GM18873 (cell line): ENCODE results near the gene ATPAF1.
"Not testable (repeated sequence)": the region's sequence is repeated elsewhere in the genome, so short reads cannot be mapped to it uniquely, and the experiment has no call there.

Experiments
- ATAC-seq: cut with Tn5 transposase; IDR thresholded peaks from one replicate; pipeline ENCODE4 v1.9.1; 2021; ENCODE audit warnings: mild to moderate bottlenecking, moderate library complexity, moderate number of reproducible peaks; ENCODE audit not compliant: unreplicated experiment, low FRiP score

Gene ATPAF1, protein sequence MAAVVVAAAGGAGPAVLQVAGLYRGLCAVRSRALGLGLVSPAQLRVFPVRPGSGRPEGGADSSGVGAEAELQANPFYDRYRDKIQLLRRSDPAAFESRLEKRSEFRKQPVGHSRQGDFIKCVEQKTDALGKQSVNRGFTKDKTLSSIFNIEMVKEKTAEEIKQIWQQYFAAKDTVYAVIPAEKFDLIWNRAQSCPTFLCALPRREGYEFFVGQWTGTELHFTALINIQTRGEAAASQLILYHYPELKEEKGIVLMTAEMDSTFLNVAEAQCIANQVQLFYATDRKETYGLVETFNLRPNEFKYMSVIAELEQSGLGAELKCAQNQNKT

DNA sequence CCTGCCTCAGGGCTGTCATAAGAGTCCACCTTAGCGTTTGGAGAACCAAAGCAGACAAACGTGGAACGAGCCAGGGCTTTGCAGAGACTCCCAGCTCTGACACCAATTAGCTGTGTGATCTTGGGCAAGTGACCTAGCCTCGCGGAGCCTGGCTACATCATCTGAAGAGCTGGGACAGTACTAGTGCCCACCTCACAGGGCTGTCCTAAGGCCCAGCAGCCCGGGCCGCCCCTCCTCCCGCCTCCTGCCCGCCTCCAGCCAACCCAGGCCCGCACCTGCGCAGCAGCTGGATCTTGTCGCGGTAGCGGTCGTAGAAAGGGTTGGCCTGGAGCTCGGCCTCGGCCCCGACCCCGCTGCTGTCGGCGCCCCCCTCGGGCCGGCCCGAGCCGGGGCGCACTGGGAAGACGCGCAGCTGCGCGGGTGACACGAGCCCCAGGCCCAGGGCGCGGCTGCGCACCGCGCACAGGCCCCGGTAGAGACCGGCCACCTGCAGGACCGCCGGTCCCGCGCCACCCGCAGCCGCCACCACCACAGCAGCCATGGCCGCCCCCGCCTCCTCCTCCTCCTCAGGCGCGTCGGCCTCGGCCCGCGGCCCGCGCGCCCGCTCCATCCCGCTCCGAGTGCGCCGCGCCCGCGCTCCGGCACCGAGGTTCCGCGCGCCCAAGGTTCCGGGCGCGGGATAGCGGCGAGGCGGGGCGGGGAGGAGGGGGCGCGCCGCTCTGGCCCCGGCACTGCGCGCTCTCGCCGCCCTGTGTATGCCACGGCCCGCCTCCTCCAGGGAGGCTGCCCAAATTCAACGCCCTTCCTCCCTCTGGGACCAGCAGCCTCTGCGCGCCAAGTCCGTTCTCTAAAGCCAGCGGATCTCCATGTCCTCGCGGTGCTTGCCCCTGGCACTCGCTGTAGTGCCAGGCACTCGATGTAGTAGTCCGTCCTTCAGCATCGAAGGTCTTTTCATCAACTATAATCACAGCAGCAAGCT lies at the start of gene ATPAF1:
Gene ATPAF1, minus strand, starts transcription at position 583 of the 979 bp plus-strand sequence. Its CDS starts 42 bp downstream, at position 541.
- ATAC-seq: no peak

DNA sequence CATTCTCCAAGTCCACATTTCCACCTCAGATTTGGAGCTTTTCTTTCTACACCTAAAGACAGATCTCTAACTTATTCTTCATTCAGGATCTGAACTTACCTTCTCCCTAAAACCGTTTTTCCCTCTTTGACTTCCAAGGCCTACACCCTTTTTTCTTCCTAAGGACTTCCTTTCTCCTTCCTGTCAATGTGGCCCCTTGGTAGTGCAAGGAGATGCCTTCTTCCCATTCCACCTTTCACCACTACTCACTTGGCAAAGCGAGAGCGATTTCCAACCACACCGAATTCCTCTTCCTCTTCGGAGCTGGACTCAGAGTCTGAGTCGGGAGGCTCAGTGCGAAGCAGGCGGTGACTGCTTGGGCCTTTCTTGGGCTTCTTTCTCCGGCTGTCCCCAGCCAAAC lies 49.5 kb upstream of the ATPAF1 start:
- ATAC-seq: no peak

DNA sequence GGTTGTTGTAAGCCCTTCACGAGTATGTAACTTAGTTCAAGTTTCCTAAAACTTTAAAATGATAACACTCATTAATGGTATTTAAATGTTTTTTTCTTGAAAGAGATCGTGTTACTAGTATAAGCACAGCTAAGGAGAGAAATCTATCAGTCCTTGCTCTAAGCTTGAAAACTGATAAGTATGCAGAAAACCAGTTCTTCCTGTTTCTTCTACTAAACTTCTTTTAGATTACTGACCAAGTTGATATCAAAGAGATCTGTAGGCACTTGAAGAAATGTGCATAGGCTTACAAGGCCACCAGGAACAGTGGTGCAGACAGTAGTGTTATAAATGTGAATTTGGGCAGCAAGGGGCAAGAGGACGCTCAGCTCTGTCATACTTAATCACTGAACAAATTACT lies 46.8 kb upstream of the ATPAF1 start:
- no peak for ATAC-seq

DNA sequence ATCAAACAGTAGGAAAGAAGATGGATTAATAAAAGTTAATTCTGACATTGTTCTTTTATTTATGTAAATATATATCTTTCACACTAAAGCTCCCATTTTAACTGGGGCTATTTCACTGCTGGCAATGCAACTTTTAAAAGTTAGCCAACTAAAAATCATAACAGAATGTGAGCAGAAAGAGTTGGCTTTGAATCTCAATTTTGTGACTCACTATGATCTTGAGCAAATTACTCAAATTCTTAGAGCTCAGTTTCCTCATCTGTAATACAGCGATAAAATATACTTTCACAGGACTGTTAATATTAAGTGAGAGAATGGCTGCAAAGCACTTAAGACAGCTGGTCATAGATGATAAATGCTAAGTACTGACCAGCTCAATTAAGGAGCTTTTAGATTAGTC lies 40.0 kb upstream of the ATPAF1 start:
- ATAC-seq: no peak

DNA sequence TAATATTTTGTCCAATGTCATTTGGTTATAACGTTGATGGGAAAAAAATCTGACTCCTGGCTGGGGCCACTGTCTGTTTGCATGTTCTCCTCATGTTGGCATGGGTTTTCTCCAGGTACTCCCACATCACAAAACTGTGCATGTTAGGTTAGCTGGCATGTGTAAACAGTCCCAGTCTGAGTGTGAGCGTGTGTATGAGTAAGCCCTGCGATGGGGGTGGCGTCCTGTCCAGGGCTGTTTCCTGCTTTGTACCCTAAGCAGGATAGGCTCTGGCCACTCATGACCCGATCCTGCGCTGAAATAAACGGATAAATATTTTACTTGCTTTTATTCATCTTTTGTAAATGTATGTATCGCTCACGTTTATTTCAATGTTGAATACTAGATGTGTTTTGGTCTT lies 37.2 kb upstream of the ATPAF1 start:
- ATAC-seq: no peak

DNA sequence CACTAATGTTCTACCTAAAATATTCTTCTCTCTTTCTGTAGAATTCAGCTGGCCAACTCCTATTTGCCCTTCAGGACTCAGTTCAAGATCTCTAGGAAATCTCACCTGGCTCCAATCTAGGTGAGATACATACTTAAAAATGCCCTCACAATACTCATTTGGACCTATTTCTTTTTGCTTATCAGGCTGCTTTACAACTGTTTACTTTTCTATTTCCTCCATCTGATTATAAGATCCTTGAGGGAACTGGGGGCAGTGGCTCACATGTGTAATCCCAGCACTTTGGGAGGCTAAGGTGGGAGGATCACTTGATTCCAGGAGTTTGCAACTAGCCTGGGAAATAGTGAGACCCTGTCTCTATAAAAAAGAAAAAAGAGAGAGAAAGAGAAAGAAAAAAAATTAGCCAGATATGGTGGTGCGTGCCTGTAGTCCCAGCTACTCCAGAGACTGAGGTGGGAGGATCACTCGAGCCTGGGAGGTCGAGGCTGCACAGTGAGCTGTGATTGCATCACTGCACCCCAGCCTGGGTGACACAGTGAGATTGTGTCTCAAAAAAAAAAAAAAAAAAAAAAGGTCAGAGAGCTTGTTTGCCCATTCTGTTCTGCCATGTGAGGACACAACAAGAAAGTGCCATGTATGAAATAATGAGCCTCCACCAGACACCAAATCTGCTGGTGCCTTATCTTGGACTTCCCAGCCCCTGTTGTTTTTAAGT lies 35.9 kb upstream of the ATPAF1 start:
- ATAC-seq: no peak

DNA sequence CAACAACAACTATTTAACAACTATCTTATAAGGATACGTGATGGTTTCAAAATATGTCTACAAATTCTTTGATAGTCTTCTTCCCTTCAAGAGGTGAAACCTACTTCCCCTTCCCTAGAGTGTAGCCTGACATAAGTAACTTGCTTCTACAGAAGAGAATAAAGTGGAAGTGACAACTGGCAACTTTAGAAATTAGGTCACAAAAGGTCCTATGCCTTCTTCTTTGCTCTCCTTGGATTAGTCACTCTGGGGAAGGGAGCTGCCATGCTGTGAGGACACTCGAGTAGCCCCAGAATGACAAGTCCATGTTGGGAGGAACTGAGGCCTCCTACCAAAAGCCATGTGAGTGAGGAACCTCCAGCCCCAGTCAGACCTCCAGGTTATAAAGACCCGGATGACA lies 31.5 kb upstream of the ATPAF1 start:
- ATAC-seq: no peak

DNA sequence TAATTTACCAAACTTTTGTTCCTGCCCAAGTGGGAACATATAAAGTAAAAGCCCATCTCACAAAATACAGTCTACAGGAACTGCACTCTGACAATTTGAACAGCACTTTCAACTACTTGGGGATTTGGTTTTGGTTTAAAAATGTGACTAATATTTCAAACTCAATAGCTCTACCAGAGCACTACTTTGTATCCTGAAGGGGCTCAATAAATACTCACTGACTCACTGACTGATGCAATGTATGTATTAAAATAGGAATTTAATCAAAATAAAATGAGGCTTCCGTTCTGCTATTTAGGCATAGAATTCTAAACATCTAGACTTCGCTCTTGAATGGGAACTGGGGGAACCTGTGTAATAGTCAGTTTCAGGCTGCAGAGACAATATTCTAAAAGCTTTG lies 28.9 kb upstream of the ATPAF1 start:
- ATAC-seq: no peak

DNA sequence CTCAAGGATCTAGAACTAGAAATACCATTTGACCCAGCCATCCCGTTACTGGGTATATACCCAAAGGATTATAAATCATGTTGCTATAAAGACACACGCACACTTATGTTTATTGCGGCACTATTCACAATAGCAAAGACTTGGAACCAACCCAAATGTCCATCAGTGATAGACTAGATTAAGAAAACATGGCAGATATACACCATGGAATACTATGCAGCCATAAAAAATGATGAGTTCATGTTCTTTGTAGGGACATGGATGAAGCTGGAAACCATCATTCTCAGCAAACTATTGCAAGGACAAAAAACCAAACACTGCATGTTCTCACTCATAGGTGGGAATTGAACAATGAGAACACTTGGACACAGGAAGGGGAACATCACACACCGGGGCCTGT lies 26.5 kb upstream of the ATPAF1 start:
- ATAC-seq: not testable (repeated sequence)

DNA sequence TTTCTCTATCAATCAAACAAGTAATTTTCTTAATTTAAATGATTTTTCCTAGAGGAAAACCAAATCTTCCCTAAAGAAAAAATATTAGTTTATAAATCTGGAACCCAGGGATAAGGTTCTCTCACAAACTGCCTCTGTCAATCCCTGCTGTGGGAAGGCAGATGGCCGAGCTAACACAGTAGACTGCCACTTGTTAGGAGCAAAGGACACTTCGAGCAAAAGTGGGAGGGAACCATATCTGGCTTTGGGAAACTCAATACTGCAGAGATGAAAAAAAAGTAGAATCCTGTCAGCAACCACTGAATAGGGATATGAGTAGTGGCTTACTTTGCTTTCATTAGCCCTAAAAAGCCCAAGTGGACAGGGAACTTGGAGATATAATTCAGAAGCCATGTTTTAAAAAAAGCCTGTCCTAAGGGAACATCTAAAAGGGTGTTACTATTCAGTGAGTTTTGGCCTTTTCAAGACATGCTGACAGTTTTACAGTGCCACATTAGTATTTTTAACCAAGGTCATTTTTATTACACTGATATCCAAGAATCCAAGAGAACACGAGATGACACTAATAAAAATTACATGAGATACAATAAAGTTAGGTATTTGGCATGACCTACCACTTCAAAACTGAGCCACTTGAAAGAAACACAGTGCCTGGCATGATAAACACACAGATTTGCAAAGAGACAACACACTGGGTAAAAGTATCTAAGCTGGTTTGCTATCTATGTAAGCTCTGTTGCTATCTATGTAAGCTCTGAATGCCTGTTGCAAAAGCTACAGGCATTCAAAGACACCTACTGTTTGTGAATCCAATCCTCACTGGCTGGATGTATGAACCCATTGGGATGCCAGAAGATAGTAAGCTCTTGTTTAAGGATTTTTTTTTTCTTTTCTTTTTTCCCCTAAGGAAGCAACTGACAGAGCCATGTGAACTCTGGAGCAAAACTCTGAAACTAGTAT lies 24.9 kb upstream of the ATPAF1 start:
- no peak for ATAC-seq

DNA sequence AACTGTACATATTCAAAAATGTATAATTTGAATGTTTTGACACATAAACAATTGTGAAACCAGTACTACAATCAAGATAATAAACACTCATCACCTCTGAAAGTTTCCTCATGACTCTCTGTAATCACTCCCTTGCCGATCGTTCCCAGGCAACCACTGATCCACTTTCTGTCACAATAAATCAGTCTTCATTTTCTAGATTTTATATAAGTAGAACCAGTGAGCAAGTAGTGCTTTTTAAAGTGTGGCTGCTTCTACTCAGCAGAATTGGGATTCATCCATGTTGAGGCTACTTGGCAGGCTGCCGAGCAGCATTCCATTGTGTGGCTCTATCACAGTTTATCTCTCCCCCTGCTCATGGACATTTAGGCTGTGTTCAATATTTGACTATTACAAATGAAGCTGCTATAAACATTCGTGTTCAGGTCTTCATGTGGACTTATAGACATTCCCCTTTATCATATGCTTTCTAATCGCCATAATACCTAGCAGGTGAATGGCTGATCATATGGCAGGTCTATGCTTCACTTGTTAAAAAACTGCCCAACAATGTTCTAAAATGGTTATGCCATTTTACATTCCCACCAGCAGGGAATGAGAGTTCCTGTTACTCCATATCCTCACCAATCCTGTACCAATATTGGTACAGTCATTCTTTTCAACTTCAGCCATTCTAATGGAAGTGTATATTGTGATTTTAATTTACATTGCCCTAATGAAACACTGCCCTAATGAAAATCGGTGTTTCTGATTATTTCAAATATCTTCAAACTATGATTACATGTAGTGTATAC lies 24.0 kb upstream of the ATPAF1 start:
- ATAC-seq: no peak

DNA sequence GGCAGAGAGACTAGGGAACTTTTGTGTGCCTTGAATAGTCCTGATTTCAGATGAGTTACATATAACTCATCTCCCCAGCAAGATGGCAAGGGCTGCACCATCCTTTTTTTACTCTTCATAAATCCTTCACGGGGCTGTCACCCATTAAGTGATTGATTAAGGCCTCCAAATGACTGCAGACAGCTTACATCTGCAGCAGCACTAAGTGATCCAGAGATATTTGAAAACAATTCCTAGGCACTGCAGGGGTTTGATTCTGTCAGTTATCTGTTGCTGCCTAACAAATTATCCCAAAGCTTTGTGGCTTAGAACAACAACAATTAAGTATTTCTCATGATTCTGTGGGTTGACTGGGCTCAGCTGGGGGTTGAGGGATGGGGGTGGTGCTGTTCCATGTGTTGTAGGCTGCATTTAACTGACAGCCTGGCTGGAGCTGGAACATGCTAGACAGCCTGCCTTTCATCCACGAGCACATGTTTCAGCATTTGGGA lies 22.8 kb upstream of the ATPAF1 start:
- no peak for ATAC-seq

DNA sequence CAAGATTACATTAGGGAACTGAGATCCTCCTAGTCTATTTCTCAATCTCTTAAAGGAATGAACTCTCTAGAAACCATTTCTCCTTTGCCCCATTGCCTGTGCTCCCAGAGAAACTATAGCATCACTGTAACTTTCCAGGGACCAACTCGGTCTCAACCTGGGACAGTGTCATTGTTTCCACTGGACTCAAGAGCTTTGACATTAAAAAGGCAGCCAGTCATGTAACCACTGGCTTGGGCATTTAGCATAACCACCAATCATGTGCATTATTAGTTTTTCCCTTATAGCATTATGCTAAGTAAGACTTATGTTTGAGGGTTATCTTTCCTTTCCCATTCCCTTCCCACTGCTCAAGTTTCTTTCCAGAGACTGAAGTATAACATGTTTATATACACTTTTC lies 21.7 kb upstream of the ATPAF1 start:
- ATAC-seq: no peak

DNA sequence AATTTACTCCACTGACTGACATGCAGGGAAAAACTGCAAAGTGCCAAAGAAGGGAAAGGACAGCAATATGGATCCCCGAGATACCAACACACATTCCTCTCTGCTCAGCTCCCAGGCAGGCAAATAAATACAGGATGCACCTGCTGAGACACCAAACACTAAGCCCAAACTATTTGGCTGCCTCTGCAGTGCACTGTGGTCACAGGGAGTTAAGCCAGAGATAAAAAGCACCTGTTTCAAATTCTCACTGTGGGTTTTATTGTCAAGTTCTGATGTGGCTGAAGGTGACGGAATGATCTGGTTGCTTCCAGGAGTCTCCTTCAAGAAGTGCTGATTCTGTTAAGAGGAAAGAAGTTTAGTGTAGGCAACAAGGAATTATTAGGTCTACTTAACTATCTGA lies 21.2 kb upstream of the ATPAF1 start:
- no peak for ATAC-seq

DNA sequence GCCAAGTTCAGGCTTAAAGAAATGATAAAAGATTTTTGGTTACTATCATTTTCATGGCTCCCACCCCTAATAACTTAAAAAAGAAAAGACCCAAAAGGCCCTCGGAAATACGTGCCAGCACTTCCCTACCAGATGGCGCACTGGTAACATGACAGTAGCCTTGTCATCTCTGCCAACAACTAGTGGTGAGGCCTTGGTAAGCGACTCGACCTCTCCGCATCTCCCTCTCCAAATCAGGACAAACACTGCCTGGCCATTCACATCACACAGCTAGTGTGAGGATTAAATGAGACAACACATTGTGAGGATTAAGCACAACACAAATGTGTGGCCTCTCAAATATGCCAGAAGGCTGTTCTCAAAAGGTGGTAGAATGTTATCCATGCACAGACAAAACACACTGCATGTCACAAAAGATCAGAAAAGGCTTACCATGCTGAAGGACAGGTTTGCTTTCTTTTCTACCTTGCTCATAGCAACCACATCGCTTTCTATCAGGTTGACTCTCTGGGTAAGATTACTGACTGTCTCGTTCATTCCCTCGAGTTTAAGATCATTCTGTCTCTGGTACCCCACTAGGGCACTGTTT lies 19.9 kb upstream of the ATPAF1 start:
- ATAC-seq: no peak

DNA sequence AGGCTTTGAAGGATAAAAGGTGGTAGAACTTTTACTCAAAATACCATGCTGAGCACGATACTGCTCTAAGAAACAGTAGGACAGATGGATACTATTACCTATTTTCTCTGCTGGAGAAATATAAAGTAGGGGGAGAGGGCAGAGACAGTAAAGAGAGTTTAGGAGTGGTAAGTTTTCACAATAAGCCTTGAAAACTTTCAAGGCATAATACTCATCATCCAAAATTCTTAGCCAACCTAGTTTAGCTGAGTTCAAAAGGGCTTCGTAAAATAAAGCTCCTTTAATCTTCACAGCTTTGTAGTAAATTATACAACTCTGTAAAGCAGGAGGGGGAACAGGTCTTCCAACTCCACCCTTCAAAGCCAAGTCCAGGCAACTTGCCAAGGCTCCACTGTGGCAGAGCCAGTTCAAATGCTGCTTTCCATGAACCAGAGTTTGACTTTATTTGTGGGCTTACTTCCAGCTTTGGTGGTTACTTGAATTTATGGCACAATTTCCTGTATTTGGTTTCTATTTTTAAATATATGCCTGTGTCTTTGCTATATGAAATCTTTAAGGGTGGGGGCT lies 19.0 kb upstream of the ATPAF1 start:
- ATAC-seq: no peak

DNA sequence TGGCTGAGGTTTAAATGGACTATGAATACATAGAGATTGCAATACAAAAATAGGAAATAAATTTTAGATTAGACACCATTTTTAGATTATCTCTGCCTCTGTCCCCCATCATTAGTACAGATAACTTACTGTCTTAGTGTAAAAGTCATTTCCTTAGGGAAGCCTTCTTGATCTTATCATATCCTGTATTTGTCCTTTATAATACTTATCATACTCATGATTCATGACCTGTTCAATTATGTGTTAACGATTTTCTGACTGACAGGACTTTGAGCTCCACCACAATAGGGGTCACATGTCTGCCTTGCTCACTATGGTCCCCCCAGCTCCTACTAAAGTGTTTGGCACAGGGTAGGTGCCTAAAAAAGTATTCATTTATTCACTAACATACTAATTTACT lies 18.1 kb upstream of the ATPAF1 start:
- no peak for ATAC-seq

DNA sequence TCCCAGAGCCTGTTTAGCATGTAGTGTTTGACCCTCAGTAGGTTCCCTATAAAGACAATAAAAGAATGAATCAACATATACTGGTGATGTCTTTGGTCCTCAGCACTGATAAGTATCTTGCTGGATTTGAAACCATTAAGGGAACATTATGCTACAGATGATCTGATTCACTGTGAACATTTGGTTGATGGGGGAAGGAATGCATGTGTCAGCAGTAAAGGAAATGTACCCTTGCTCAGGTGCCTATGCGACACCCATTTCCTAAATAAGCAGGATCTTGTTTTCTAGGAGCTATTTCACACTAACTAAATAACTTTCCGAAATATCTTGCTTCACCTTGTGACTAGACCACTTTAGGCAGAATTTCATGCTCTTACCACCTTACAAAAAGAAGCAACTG lies 16.5 kb upstream of the ATPAF1 start:
- ATAC-seq: no peak
